HEK293 (cell line): ENCODE measurements around the gene ETV6.

Experiments
- CTCF ChIA-PET: fragments of 350-600 bp; formaldehyde crosslinking; extraction: SDS; loops from one replicate; lab custom pipeline; 2021; ENCODE audit warnings: antibody characterized with exemption; lab: Yijun Ruan, JAX
- POLR2A ChIA-PET: fragments of 300-600 bp; formaldehyde crosslinking; extraction: SDS; loops from one replicate; lab custom pipeline; 2020; ENCODE audit warnings: antibody characterized with exemption, inconsistent platforms; lab: Yijun Ruan, JAX
- H3K27ac ChIP-seq: fragments of 200-500 bp; sonication (Bioruptor generic); 2 replicates; pipeline ENCODE4 v1.5.1; 2014; ENCODE audit warnings: low read depth, low read length, control low read depth, inconsistent platforms; ENCODE audit errors: extremely low read depth
- H3K36me3 ChIP-seq, 2 experiments: fragments of 200-500 bp in 1 of 2; sonication (Bioruptor generic) in 1 of 2; 1 replicate in 1 of 2; 2 replicates in 1 of 2; pipeline ENCODE4 v1.5.1; 2014 to 2017; ENCODE audit warnings: inconsistent platforms in 2 of 2, low read length in 2 of 2; ENCODE audit not compliant: control insufficient read depth in 2 of 2, insufficient read depth in 1 of 2
- H3K4me1 ChIP-seq: fragments of 200-500 bp; sonication (Bioruptor generic); 2 replicates; pipeline ENCODE4 v1.5.1; 2014; ENCODE audit warnings: mild to moderate bottlenecking, low read length, inconsistent platforms; ENCODE audit not compliant: control insufficient read depth, insufficient read depth
- H3K4me3 ChIP-seq: 2 replicates; pipeline ENCODE4 v1.5.1; 2011; ENCODE audit warnings: low read depth, mild to moderate bottlenecking, control low read depth, low read length, moderate library complexity
- H3K9me3 ChIP-seq: fragments of 200-500 bp; sonication (Bioruptor generic); 2 replicates; pipeline ENCODE4 v1.5.1; 2014; ENCODE audit warnings: low read depth, low read length, inconsistent platforms; ENCODE audit not compliant: control insufficient read depth, insufficient read depth
- BCL11A ChIP-seq: fragments of 450-650 bp; formaldehyde crosslinking; IDR thresholded peaks from 2 replicates; pipeline ENCODE4 v1.5.1; 2016; ENCODE audit warnings: low read depth, missing biosample characterization, missing genetic modification characterization
- REST ChIP-seq: fragments of 450-650 bp; formaldehyde crosslinking; IDR thresholded peaks from 2 replicates; pipeline ENCODE4 v1.5.1; 2016; ENCODE audit warnings: missing biosample characterization, missing genetic modification characterization
- ZBTB11 ChIP-seq: fragments of 450-650 bp; formaldehyde crosslinking; conservative IDR thresholded peaks from 2 replicates; pipeline ENCODE4 v1.5.1; 2016; ENCODE audit warnings: low read depth, missing biosample characterization, missing genetic modification characterization
- ZFHX2 ChIP-seq: fragments of 450-650 bp; formaldehyde crosslinking; conservative IDR thresholded peaks from 2 replicates; pipeline ENCODE4 v1.5.1; 2016; ENCODE audit warnings: missing biosample characterization, missing genetic modification characterization
- ZNF121 ChIP-seq: fragments of 450-650 bp; formaldehyde crosslinking; IDR thresholded peaks from 2 replicates; pipeline ENCODE4 v1.5.1; 2016; ENCODE audit warnings: missing biosample characterization, missing genetic modification characterization
- ZNF548 ChIP-seq: fragments of 450-650 bp; formaldehyde crosslinking; IDR thresholded peaks from 2 replicates; pipeline ENCODE4 v1.5.1; 2016; ENCODE audit warnings: missing biosample characterization, missing genetic modification characterization
- ZNF549 ChIP-seq: fragments of 450-650 bp; IDR thresholded peaks from 2 replicates; pipeline ENCODE4 v1.5.1; 2018; ENCODE audit warnings: missing biosample characterization, missing genetic modification characterization, mild to moderate bottlenecking, inconsistent platforms, moderate library complexity
- ZNF571 ChIP-seq: fragments of 450-650 bp; formaldehyde crosslinking; IDR thresholded peaks from 2 replicates; pipeline ENCODE4 v1.5.0; 2017; ENCODE audit warnings: missing biosample characterization, missing genetic modification characterization
- ZNF626 ChIP-seq: fragments of 450-650 bp; sonication (Bioruptor Pico); formaldehyde crosslinking; IDR thresholded peaks from 2 replicates; pipeline ENCODE4 v1.5.1; 2018; ENCODE audit warnings: missing biosample characterization, missing genetic modification characterization, inconsistent platforms
- ZNF660 ChIP-seq: fragments of 450-650 bp; IDR thresholded peaks from 2 replicates; pipeline ENCODE4 v1.5.1; 2018; ENCODE audit warnings: missing biosample characterization, mild to moderate bottlenecking, missing genetic modification characterization
- ZNF843 ChIP-seq: fragments of 450-650 bp; formaldehyde crosslinking; IDR thresholded peaks from 2 replicates; pipeline ENCODE4 v1.5.1; 2016; ENCODE audit warnings: missing biosample characterization, missing genetic modification characterization
- ZSCAN16 ChIP-seq: fragments of 450-650 bp; formaldehyde crosslinking; IDR thresholded peaks from 2 replicates; pipeline ENCODE4 v1.5.1; 2016; ENCODE audit warnings: missing biosample characterization, missing genetic modification characterization
- TF ChIP-seq, protein P1 (sequence below): fragments of 450-650 bp; formaldehyde crosslinking; IDR thresholded peaks from 2 replicates; pipeline ENCODE4 v1.5.1; 2017; ENCODE audit warnings: missing biosample characterization, missing genetic modification characterization

Gene ETV6

GRCh38 chr12:11941606-11942337 lies 292.3 kb downstream of the ETV6 start:
- CTCF ChIA-PET: interaction anchor here (0.5 kb wide), 1 partner anchor 371 kb away, joined by 3 read pairs; no protein-coding TSS in a partner anchor

More at GRCh38 chr12:11941606-11942337, 292.3 kb downstream of the ETV6 start:
- Histone ChIP-seq H3K4me3 (no peak overlapping the region), H3K36me3 (no peaks in the 10 kb centered on the region), H3K9me3 (no peaks in the 10 kb centered on the region), H3K27ac (no peak overlapping the region), H3K4me1 (no peaks in the 10 kb centered on the region)
- POLR2A ChIA-PET: no interaction called here
- TF ChIP-seq ZBTB11 (tag by site-specific recombination): no peak
- no peak for TF ChIP-seq ZNF571
- TF ChIP-seq, protein P1, sequence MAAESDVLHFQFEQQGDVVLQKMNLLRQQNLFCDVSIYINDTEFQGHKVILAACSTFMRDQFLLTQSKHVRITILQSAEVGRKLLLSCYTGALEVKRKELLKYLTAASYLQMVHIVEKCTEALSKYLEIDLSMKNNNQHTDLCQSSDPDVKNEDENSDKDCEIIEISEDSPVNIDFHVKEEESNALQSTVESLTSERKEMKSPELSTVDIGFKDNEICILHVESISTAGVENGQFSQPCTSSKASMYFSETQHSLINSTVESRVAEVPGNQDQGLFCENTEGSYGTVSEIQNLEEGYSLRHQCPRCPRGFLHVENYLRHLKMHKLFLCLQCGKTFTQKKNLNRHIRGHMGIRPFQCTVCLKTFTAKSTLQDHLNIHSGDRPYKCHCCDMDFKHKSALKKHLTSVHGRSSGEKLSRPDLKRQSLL (tag by site-specific recombination): no peak
- TF ChIP-seq ZSCAN16 (tag by site-specific recombination): no peak
- TF ChIP-seq ZNF660 (tag by site-specific recombination): no peak
- TF ChIP-seq REST: no peak
- no peak for TF ChIP-seq ZFHX2 (tag by site-specific recombination)
- TF ChIP-seq ZNF843: no peak
- no peak for TF ChIP-seq ZNF121 (tag by site-specific recombination)
- TF ChIP-seq BCL11A: no peak
- no peak for TF ChIP-seq ZNF626 (tag by site-specific recombination)
- no peak for TF ChIP-seq ZNF549 (tag by site-specific recombination)
- no peak for TF ChIP-seq ZNF548 (tag by site-specific recombination)
